LNCaP clone FGC (cell line): ENCODE measurements around the gene STPG3.

ENCODE experiments used
- DNase-seq: peaks from one replicate; pipeline ENCODE4 v3.0.0-alpha.2; 2011; ENCODE audit warnings: low read depth
- H3K4me3 ChIP-seq: 2 replicates; pipeline ENCODE4 v1.5.1; 2011; ENCODE audit warnings: mild to moderate bottlenecking, low read depth, low read length, control low read depth
- TF ChIP-seq, protein P1 (sequence below): IDR thresholded peaks from 2 replicates; pipeline ENCODE4 v1.5.1; 2012; ENCODE audit warnings: mild to moderate bottlenecking; ENCODE audit not compliant: control insufficient read depth, insufficient read depth; ENCODE audit errors: extremely low read depth

The STPG3 gene

DNA sequence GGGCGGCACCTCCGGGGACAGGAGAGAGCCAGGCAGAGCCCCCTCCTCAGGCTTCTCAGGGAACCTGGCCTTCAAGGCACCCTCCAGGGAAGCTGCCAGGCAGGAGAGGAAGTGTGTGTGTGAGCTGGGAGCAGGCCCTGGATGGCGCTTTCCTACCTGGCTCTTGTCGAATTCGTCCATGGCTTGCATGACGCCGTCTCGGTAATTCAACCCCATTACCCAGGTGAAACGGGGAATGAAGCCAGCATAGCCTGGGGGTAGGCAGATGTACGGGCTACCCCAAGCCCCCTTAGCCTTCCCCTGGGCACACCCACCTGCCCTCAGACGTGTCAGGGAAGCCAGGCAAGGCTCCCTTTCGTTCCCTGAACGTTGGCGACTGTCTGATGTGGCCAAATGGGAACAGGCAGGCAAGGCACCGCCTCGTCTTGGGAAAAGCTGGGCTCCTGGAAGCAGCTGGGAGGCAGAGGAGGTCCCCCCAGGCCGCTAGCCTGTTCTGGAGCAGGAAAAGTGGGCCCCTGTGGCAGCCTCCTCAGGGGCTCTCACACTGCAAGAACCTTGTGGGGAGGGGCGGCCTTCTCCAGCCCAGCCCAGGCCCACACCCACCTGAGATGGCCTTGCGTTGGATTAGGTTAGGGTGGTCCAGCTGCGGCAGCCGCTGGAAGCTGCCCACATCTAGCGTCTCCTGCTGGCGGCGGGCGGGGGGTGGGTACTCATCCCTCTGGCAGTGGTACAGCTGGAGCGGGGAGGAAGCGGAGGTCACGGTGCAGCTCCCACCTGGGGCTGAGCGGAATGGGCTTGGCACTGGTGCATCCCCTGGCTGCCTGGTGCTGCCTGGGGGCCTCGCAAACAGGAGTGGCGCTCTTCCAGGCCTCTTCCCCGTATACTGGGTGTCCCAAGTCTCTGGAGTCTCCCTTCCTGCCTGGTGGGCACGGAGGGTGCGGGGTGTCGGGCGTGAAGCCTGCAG lies 6.3 kb upstream of the STPG3 start:
- no peak overlapping the region for H3K4me3 ChIP-seq
- TF ChIP-seq, protein P1, sequence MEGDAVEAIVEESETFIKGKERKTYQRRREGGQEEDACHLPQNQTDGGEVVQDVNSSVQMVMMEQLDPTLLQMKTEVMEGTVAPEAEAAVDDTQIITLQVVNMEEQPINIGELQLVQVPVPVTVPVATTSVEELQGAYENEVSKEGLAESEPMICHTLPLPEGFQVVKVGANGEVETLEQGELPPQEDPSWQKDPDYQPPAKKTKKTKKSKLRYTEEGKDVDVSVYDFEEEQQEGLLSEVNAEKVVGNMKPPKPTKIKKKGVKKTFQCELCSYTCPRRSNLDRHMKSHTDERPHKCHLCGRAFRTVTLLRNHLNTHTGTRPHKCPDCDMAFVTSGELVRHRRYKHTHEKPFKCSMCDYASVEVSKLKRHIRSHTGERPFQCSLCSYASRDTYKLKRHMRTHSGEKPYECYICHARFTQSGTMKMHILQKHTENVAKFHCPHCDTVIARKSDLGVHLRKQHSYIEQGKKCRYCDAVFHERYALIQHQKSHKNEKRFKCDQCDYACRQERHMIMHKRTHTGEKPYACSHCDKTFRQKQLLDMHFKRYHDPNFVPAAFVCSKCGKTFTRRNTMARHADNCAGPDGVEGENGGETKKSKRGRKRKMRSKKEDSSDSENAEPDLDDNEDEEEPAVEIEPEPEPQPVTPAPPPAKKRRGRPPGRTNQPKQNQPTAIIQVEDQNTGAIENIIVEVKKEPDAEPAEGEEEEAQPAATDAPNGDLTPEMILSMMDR = no peak
- no peak for DNase-seq

DNA sequence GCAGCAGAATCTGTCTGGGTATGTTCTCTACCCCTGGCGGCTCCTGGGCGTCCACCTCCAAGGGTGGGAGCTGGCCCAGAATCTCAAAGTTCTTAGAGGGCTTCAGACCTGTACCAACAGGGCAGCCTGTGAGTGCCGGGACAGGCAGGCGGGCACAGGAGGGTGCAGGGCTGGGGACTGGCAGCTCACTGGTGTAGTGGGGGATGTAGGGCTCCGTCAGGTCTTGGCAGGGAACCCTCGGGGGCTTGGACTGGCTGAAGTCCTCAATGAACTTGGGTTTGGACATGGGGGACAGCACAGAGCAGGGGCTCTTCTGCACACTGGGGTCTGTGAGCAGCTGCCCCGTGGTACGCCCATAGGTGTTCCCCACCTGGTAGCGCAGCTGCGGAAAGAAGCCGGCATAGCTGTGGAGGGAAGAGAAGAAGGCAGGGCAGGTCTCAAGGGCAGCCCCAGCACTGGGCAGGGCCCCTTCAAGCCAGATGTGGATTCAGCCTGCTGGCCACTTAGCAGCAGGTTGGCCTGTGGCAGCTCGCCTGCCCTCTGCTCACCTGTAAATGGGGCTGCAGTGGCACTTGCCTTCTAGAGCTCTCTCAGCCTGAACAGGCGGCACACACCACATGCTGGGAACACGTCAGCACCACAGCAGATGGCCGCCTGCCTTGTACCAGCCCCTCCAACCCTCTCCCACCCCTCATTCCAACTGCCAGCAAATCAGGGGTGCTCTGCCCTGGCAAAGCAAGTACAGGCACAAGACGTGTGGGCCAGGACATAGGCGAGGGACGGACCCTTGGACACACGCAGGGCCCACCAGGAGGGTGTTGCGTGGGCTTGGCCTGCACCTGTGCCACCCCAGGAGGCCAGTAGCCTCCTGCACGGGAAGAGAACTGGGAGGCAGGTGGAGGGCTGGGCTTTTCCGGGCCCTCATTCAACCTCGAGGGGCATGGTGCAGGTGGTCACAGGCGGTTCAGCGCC lies 5.3 kb upstream of the STPG3 start:
- TF ChIP-seq, protein P1 = no peak
- no peak for DNase-seq
- H3K4me3 ChIP-seq = no peak overlapping the region

DNA sequence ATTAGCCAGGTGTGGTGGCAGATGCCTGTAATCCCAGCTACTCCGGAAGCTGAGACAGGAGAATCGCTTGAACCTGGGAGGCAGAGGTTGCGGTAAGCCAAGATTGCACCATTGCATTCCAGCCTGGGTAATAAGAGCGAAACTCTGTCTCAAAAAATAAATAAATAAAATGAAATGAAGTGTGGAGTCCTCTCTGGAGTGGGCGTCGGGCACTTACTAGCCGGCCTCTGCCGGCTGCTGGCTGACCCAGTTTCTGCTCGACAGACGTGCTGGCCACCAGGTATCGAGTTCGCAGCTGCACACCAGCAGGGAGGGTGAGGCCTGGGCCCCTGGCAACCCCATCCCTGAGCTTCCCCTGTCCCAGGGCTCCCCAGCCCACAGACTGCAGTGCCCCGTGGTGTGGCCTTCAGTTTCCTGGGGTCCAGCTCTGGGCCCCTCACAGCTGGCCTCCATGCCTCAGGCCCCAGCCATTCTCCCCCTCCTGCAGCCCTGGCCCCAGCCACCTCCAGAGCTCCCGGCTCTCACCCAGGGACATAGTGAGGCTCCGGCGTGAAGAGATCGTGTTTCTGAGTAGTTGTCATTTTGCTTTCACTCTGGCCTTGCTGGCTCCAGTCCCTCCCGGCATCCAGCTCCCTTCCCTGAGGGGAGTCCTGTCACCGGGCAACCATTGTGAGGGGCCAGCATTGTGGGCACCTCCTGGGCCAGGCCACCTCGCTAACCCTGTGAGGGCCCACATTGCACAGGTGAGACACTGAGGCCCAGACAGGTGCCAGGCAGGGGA lies 3.8 kb upstream of the STPG3 start:
- TF ChIP-seq, protein P1 = no peak
- no peak overlapping the region for H3K4me3 ChIP-seq
- no peak for DNase-seq

DNA sequence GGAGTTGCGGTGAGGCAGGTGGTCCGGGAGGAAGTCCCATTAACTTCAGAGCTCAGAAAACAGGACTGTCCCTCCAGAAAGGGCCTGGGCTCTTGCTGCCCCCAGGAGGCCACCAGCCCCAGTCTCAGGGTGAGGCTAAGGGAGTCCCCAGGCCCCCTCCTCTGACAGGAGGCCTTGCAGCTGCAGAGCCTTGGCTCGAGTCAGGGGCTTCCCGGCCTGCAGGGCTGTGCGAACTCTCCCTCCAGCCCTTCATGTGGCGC lies 3.2 kb upstream of the STPG3 start:
- no peak overlapping the region for H3K4me3 ChIP-seq
- TF ChIP-seq, protein P1 = no peak
- DNase-seq = no peak

DNA sequence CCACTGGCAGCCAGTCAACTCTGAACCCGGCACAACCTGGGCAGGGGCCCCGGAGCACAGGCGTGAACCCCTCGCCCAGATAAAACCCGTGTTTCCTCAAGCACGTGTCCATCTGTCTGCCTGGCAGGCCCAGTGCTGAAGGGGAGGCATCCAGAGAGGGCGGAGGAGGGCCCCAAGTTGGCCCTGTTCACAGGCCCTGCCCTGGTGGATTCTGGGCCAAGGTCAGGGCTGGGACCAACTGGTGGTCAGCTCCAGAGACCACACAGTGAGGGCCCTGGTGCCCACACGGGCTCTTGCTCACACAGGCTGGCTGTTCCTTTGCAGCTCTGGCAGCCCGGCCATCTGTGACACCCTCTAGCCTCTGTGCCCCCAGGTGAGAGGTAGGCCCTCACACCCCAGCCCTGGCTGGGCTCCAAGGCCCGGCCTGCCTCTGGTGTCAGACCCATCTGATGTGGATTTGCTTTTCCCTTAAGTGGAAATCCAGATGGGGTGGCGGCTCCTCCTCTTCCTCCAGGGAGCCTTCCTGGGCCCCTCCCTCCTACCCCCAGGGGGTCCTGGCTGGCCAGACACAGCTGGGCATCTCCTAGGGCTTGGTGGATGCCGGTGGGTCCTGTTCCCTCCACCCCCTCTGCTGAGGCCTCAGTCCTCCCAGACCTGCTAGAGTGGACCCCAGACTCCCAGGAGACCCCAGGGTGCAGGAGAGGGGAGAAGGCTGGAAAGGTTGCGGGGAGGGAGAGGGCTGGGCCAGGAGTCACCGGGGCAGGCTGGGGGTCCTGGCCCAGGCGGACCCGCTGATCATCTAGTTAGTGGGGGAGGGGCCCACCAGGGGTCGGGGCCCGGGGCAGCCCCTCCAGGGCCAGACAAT lies 525 bp upstream of the STPG3 start:
- TF ChIP-seq, protein P1 = no peak
- H3K4me3 ChIP-seq = no peak overlapping the region
- DNase-seq = no peak
